Thyroid gland (tissue), 4 donors: Measurements from ENCODE around the gene HOTAIR.

ENCODE experiments used
- POLR2A ChIP-seq, 2 donors: fragments of 450-650 bp; IDR thresholded peaks; one replicate each; pipeline ENCODE4 v1.6.1; 2017; ENCODE audit warnings: antibody characterized with exemption in 2 of 2, mild to moderate bottlenecking in 2 of 2, moderate library complexity in 1 of 2
- TF ChIP-seq, protein P1 (sequence below), 6 experiments: fragments of 200-600 bp in 3 of 6; fragments of 450-650 bp in 3 of 6; sonication (generic) in 3 of 6; IDR thresholded peaks; one replicate each; pipeline ENCODE4 v1.5.1; 2016 to 2019; ENCODE audit warnings: antibody characterized with exemption in 6 of 6, mild to moderate bottlenecking in 2 of 6, inconsistent platforms in 1 of 6, moderate library complexity in 1 of 6

- TF ChIP-seq, protein P1, sequence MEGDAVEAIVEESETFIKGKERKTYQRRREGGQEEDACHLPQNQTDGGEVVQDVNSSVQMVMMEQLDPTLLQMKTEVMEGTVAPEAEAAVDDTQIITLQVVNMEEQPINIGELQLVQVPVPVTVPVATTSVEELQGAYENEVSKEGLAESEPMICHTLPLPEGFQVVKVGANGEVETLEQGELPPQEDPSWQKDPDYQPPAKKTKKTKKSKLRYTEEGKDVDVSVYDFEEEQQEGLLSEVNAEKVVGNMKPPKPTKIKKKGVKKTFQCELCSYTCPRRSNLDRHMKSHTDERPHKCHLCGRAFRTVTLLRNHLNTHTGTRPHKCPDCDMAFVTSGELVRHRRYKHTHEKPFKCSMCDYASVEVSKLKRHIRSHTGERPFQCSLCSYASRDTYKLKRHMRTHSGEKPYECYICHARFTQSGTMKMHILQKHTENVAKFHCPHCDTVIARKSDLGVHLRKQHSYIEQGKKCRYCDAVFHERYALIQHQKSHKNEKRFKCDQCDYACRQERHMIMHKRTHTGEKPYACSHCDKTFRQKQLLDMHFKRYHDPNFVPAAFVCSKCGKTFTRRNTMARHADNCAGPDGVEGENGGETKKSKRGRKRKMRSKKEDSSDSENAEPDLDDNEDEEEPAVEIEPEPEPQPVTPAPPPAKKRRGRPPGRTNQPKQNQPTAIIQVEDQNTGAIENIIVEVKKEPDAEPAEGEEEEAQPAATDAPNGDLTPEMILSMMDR (IDR thresholded peaks at IDR 0.05): no peak
- TF ChIP-seq POLR2A (IDR thresholded peaks at IDR 0.05): no peak
These were observed 5.0 kb downstream of the HOTAIR start for GRCh38 chr12:53969588-53970259.
